ENCODE measurements around the gene ECSIT. TPM values are rescaled to one million over a fixed set of nuclear protein-coding genes. Genes with fewer than 3 reads are reported as not detected.

ECSIT gene
- total RNA-seq, 1 experiment from 2014 or later = 52.8 TPM

GRCh38 chr19:11479898-11480714, 48.8 kb downstream of the ECSIT start (continued):
- TF ChIP-seq CTCF (IDR thresholded peaks at IDR 0.05 in 2 of 3, conservative IDR thresholded peaks at IDR 0.05 in 1 of 3; ENCODE audit: borderline replicate concordance in 1 of 3, insufficient read depth in 1 of 3, low read depth in 2 of 3, low read length in 2 of 3) (no peak), EZH2 (IDR thresholded peaks at IDR 0.05) (no peak)

GRCh38 chr19:11479090-11479897, 49.6 kb downstream of the ECSIT start:
- Histone ChIP-seq H3K9me2 (ENCODE audit: insufficient read depth) (no peaks in the 10 kb centered on the region), H3K4me3 (replicated peaks in 1 of 2; ENCODE audit: low read depth in 1 of 2, low read length in 2 of 2) (no peak overlapping the region), H3K4me2 (ENCODE audit: low read length) (no peak overlapping the region), H3K27me3 (ENCODE audit: insufficient read depth, low read length) (no peaks in the 10 kb centered on the region), H3K36me3 (ENCODE audit: control insufficient read depth in 1 of 2, insufficient read depth in 2 of 2, low read length in 2 of 2) (no peaks in the 10 kb centered on the region), H3K79me2 (ENCODE audit: insufficient read depth, low read length) (no peaks in the 10 kb centered on the region), H3K27ac (ENCODE audit: low read depth, low read length) (no peak overlapping the region), H3K9ac (ENCODE audit: low read length) (no peak overlapping the region), H4K20me1 (ENCODE audit: insufficient read depth) (no peaks in the 10 kb centered on the region), H3K4me1 (ENCODE audit: control insufficient read depth in 1 of 2, insufficient read depth in 2 of 2, low read length in 2 of 2) (peaks cover 0 to 12% of the 10 kb centered on the region in 2 experiments; a peak in 2 of 4 replicates), H2AFZ (ENCODE audit: low read depth, low read length, poor library complexity, severe bottlenecking) (no peak overlapping the region), H3K9me3 (ENCODE audit: control insufficient read depth in 1 of 2, insufficient read depth in 1 of 2, low read depth in 1 of 2, low read length in 2 of 2) (no peaks in the 10 kb centered on the region)
- no TSS peak for BruUV-seq (replicated peaks)
- ATAC-seq = no peak
- TF ChIP-seq EGR1 (IDR thresholded peaks at IDR 0.05; ENCODE audit: low read depth) = no peak
- TF ChIP-seq SRF (IDR thresholded peaks at IDR 0.05; ENCODE audit: low read depth) = no peak
- no peak for TF ChIP-seq FOSL1 (IDR thresholded peaks at IDR 0.05; ENCODE audit: low read depth)
- TF ChIP-seq POLR2AphosphoS5 (IDR thresholded peaks at IDR 0.05; ENCODE audit: low read depth, low read length) = no peak
- TF ChIP-seq JUND (IDR thresholded peaks at IDR 0.05) = no peak
- intact Hi-C loops (cut with micrococcal nuclease) = no loop called here
- ChIA-PET RAD21 (ENCODE audit: low non-redundant PET in 1 of 2, low total read pairs in 2 of 2, uncharacterized antibody in 2 of 2, unreplicated experiment in 2 of 2) (no interaction called here), CTCF (no interaction called here), POLR2A (no interaction called here)
- DNase-seq (ENCODE audit: low read depth, low spot score) = no peak
